LNCAP (cell line): Measurements from ENCODE around the gene HS1BP3.

Experiments used
- TF ChIP-seq, protein P1 (sequence below): fragments of 450-650 bp; IDR thresholded peaks from 2 replicates; pipeline ENCODE4 v1.5.1; 2017; ENCODE audit warnings: mild to moderate bottlenecking

Gene HS1BP3

DNA sequence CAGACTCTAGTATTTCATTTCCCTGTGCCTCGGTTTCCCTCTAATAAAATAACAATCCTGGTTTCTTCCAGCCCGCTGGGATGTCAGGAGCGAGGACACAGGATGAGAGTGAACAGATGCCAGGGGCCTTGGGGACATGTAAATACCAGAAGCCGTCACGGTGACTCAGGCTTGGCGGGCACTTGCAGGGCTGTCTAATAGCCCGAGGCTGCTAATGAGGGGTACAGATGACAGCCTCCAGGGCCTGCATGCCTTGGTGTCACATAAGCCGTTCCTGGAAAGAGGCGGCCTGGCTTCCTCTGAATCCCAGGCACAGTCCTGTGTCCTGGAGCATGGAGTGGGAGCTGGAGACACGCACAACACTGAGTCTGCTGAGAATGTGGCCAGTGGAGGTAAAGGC, 28.2 kb downstream of the HS1BP3 start:
- TF ChIP-seq, protein P1, sequence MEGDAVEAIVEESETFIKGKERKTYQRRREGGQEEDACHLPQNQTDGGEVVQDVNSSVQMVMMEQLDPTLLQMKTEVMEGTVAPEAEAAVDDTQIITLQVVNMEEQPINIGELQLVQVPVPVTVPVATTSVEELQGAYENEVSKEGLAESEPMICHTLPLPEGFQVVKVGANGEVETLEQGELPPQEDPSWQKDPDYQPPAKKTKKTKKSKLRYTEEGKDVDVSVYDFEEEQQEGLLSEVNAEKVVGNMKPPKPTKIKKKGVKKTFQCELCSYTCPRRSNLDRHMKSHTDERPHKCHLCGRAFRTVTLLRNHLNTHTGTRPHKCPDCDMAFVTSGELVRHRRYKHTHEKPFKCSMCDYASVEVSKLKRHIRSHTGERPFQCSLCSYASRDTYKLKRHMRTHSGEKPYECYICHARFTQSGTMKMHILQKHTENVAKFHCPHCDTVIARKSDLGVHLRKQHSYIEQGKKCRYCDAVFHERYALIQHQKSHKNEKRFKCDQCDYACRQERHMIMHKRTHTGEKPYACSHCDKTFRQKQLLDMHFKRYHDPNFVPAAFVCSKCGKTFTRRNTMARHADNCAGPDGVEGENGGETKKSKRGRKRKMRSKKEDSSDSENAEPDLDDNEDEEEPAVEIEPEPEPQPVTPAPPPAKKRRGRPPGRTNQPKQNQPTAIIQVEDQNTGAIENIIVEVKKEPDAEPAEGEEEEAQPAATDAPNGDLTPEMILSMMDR = no peak

DNA sequence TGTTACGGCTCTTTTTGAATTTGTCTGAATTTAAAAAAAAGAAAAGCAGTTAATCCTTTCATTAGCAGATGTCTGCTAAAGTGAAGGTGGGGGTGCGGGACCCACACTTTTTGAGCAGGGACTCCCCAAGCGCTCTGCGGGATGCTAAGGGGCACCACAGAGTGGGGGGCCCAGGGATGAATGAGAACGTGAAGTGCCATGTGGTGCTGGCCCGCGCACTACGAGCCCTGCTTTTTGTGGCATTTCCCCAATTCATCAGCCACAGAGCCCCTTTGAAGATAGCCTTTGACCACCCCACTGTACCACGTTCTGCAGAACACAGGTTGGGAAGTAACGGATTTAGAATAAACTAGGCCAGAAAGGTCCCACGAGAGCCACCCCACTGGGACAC, 28.6 kb downstream of the HS1BP3 start:
- TF ChIP-seq, protein P1 = no peak

DNA sequence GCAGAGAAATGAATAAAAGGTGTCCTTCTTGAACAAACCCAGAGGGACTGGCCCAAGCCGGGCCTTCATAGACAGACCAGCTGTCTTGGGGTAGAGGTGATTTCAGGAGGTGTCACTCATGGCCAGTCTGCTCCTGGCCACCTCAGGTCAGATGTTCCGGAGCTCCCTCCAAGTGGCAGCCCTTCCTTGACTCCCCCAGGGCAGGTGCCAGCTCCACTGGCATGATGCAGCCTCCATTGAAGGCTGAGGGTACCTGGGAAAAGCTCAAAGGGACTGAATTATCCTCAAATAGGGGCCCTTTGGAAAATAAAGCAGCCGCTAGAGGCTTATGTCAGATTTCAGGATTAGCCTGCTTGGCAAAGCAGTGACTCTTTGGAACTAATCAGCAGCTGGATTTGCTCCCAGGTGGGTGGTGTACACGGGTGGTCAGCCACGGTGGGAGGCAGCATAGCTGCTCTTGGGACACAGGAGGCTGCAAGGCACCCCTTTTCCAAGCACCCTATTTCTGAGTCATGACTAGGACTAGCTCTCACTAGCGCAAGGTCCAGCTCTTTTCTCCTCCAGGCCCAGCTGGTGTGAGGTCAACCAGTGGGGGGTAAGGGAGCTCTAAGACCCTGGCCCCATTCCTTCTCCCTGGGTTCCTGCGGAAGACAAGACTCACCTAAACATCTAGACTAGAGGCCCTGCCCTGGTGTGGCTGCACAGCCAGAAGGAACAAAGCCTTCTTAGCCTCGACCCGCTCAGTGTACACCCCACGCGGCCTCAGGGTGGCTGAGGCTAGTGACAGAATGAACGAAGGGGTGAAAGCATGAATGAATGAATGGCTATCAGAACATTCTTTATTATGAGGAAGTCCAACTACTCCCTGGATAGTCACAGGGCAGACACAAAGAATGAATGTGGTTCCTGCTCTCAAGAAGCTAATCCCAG, 29.3 kb downstream of the HS1BP3 start:
- TF ChIP-seq, protein P1 = no peak

DNA sequence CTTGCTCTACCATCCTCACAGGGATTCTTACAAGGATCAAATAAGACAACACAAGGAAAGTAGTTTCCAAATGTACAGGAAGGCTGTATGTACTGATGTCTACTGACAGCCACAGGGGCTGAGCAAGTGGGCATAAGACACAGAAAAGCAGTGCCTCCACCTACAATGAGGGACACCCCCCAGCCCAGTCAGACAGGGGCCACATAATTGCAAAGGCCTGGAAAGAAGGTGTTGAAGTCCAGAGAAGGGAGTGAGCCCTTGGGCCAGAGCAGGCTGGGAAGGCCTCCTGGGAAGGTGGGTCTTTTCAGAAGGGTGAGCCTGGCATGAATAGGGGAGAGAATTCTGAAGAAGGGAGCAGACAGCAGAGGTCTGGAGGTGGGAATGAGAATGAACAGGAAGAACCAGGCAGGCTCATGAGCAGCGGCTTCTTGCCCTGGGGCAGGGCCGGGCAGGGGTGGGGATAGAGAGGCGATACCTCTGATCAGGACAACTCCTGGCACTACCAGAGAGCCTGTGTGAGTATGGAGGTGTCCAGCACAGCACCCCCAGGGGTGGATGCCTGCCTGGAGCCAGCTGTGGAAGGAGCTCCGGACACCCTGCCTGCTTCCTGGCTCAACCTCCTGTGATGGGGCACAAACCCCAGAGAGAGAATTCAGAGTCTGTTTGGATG, 30.1 kb downstream of the HS1BP3 start:
- TF ChIP-seq, protein P1 = no peak

DNA sequence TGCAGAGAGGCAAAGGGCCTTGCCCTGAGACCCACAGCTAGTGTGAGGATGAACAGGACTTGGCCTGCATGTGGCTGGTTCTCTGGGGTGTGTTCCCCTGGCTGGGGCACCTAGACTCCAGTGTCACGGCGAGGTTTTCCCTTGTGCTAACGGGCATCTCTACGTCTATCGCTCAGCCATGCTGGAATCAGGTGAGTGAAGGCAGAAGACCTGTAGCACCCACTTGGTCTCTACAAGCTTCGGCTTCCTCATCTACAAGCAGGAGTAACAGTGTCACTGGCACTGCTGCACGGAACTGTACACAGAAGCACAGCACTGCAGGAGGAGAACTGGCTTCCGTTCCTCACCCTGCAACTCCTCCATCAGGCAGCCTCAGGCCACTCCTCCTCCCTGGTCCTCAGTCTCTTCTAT, 30.6 kb downstream of the HS1BP3 start:
- TF ChIP-seq, protein P1 = no peak

DNA sequence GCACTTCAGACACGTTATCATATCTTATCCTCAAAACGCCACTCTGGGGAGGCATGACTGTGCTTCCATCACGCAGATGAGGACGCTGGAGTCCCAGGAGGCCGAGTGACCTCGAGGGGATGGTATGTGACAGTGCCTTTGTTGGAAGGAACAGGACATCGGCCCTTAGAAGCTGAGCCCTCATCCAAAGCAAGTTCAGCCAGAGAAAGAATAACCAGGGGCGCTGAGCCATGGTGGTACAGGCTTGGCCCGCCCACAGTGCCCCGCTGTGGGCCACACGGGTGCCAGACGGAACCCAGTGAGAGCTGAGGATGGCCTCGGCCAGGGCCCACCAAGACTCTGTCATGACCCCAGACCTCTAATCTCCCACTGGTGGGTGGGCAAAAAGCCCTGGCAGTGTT, 31.3 kb downstream of the HS1BP3 start:
- TF ChIP-seq, protein P1 = no peak

DNA sequence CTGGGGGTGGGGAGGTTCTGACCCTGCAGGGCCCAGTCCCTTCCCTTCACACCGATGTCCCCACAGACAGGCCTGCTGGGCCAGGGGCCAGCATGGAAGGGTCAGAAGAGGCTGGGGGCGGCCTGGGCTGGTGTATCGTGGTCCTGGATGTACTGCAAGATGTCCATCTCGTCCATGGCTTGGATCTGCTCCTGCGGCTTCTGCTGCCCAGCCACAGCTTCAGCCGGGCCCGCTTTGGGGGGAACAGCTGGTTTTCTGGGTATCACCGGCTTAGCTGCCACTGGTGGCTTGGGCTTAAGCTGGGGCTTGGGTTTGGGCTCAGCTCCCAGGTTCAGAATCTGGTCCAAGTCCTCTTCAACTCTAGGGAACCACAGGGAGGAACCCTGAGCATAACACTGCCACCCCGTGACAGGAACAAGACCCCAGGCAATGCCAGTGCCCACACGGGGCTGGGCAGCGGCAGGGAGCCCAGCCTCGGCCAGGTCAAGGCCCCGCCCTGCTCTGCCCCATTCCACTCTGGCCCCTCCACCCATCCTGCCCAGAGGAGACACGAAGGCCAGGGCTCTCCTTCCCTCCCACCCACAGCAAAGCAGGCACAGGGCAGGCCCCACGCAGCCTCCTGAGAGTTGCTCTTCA, 31.9 kb downstream of the HS1BP3 start:
- TF ChIP-seq, protein P1 = no peak
